ENCODE measurements around the gene GALNT5.

The GALNT5 gene

DNA sequence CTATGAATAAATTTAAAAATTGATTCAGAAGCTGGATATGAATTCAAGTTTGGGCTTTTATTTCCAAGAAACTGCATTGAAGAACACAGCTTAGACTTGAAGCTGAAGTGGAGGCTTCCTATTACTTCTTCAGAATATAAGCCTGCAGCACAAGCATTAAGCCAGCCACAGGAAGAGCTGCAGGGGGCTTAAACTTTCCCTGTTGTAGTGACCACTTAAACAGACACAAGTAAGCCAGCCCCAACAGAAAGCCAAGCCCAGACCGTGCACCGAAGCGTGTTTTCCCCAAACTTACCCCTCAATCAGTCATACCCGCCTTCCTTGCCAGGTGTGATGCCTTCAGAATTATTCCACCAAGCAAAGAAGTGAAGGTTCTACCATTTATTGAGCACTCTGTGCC is 39.5 kb downstream of the GALNT5 start:
- DNase-seq = no peak

- no peak for DNase-seq
These were observed 43.8 kb downstream of the GALNT5 start for GRCh38 chr2:157301307-157301706.

DNA sequence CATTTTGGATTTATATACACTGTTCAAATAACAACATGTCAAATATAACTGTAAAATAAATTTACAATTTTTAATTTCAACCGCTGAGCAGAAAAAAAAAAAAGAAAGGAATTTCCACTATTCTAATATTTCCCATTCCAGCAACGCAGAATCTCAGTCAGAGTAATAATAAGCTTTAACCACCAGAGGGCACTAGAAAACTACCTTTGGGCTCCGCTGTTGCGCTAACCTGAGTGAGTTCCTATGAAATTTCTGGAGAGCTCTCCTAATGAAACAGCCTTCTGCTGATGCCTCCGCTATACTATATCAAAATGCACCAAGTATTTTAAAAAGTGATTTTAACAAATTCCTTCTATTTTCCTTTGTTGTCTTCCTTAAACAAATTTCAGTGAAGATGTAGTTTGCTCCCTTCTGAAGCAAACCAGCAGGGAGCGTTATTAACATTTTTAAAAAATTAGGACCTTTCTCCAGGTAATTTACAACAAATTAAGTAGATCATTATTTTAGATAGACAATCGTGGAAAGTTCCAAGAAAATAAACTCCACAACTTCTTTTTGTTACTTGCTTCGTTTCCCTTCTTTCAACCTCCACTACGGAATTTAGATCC is 45.1 kb downstream of the GALNT5 start:
- DNase-seq = peak; percentile 74

- no peak for DNase-seq
These were observed 46.1 kb downstream of the GALNT5 start for GRCh38 chr2:157303612-157304011.

DNA sequence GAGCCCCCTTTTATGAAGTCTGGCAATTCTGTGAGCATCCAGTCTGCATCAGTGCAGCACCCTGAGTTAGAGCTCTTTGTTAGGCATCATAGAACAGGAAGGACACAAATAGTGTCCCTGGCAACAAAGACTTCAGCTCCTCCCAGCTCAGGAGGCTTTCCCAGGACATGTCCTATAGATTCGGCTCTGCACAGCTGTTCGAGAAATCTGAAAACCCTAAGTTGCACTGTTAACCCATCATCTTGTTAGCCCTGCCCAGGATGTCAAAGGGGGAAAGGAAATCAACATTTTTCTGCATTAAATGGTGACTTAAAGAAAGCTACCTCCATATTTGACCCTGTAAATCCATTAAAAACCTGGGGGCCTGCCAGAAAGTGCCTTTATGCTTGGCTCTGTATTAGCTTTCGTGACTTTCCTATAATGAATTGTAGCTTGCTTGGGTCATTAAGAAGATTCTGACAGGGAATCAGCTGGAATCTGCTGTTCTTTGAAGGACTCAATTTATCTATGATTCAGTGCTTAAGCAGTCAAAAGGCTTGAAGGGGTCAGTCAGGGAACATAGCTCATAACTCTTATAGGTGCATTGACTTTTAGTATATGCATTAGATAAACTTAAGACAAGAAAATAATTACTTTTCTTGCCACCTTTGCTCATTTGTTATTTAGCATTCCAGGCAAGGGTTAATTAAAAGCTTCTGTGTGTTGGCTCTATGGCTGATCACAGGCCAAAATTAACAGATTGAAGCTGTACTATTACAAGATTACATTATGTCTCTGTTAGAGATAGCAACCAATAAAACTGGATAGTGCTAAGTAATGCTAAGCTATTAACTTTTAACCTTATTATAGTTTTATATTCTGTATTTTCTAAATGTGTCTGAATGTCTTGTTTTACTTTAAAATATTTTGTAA is 47.6 kb downstream of the GALNT5 start:
- DNase-seq = peak; percentile 35

DNA sequence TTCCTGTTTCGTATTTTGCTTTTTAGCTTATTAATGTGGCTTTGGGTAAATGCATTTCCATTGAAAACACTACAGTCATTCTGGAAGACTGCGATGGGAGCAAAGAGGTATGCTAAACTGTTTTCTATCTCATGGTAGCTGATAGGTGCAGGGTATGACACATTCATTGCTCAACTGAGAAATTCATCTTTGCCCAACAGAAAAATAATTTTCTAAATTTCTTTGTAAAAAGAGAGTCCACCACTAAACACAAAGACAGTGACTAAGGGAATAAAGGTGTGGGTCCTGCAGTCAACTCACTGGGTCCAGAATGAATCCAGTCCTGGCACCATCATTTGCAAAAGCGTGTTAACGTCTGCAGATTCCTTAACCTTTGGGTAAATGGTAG is 48.2 kb downstream of the GALNT5 start:
- no peak for DNase-seq

- DNase-seq = peak; percentile 59
These were observed 49.5 kb downstream of the GALNT5 start for GRCh38 chr2:157307021-157307420.

DNA sequence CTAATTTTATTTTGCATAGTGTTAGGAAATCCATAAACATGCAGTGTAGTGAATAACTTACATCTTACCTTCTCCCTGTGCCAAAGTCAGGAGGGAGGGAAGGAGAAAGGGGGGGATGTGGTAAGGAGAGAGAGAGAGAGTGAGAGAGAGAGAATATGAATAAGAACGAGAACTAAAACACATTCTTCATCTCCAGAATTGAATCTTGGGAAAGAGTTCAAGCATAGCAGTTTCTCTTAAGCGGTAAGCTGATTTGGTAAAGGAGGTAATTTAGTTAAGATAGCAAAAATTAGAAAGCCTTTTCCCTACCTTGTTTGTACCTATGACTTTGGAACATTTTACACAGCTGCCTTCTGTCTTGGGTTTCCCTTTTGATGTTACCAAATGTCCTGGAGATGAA is 52.4 kb downstream of the GALNT5 start:
- DNase-seq = peak; percentile 51

DNA sequence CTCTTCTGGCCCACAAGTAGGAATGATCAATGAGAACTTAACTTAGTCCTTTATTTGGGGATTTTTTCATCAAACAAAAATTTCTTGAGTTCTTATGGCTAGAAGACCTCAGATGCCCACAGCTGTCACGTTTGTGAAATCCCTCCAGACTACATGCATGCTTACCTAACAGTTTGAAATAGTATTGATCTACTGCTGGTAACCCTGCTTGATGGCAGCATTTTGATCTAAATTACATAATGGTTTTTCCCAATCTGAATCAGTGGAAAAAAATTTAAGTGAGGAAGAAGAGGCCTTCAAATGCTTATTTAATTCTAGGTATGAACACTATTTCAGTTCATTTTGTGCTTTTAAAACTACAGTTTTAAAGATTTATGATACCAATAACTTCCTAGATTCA is 54.2 kb downstream of the GALNT5 start:
- DNase-seq = no peak

- peak; percentile 68 for DNase-seq
These were observed 55.5 kb downstream of the GALNT5 start for GRCh38 chr2:157312866-157313486.

GRCh38 chr2:157315901-157316300 is 58.4 kb downstream of the GALNT5 start:
- no peak for DNase-seq

DNA sequence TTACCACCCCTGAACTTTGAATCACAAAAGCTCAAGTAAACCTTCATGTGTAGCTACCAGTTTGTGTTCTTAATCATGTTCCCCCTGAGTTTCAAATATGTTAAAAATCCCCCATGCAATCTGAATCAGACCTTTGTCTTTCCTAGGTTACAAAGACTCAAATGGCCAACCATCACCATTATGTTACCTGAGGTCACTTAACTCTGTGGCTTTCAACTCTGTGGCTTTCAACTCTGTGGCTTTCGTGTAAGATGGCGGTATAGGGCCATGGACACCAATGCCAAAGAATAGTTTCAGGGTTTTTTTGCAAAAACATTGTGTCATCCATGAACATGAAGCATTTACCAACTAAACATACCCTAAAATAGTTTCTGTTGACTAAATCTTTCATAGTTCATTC is 61.4 kb downstream of the GALNT5 start:
- DNase-seq = no peak

- no peak for DNase-seq
These were observed 62.3 kb downstream of the GALNT5 start for GRCh38 chr2:157319795-157320194.

- no peak for DNase-seq
These were observed 62.9 kb downstream of the GALNT5 start for GRCh38 chr2:157320409-157320808.

DNA sequence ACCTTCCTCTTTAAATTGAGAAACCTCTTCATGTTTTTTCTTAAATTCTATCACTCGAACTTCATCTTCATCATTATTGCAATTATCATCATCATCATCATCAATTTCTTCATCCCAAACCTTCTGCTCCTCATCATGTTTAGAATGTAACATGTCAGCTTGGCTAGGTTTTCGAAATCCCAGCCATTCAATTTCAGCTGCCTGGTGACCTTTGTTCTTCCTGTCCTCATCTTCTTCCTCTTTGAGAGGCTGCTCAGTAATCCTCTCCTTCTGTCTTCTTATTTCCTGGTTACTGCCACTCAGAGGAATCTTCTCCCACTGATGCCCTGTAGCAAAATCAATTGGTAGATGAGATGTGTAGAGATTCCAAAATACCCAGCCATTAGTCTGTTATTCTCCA is 64.0 kb downstream of the GALNT5 start:
- no peak for DNase-seq

- no peak for DNase-seq
These were observed 64.9 kb downstream of the GALNT5 start for GRCh38 chr2:157322432-157322831.

DNA sequence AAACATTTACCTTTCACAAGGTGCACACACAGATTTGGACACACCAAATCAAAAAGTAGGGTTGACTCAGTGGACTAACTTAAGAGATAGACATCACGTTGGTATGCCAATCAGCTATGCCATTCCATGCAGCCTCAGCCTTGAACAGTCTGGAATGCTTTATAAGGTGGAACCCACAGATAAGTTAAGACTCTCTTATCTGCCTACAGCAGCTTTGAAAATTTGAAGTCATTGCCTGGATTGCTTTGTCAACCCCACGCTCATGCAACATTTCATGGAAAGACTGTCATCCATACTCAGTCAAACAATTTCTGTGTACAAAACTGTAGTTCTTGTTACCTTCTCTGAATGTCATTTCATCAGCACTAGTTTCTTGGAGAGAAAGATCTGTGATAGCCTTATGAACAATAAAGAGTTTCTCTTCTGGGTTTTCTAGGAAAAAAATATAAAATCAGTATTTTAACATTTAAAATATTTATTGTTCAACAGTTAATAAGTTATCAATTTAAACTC is 66.9 kb downstream of the GALNT5 start:
- no peak for DNase-seq

DNA sequence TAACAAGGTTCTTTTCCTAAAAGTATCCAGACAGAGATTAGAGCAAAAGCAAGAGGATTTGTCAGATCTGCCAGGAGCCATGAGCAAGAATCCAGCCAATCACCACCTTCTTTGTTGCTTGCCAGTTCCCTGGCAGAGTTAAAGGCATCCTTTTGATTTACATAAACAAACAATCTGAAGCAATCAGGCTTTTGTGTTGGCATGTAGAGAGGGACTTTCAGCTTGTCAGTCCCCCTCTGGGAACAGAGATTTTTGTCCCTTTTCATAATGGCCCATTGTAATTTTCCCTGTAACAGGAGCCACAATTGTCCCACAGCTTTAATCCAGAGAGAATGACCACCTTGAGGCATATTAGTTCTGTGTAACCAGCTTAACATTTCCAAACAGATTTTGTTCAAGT is 68.3 kb downstream of the GALNT5 start, which contains the start of gene ERMN:
Gene ERMN, minus strand, starts transcription at position 39 of the 400 bp plus-strand sequence. CDS start 182 bp downstream, outside the sequence.
- no peak for DNase-seq

DNA sequence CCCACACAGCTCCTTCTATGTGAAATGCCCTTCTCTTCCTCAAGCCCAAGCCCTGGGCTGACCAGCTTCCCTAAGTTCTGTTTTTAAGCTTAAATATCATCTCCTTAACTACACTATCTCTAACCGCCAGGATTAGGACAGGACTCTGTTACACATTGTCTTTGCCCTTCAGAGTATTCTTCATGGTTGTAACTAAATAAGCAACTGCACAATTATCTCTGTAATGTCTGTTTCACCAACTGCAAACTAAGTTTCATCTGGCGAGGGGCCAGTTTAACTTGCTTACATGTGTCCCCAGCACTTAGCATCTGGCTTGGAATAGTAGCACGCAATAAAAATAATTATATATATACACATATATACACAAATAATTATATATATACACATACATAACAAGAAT is 69.2 kb downstream of the GALNT5 start:
- no peak for DNase-seq

- DNase-seq = no peak
These were observed 69.7 kb downstream of the GALNT5 start for GRCh38 chr2:157327200-157327599.

GRCh38 chr2:157327621-157328500 is 70.4 kb downstream of the GALNT5 start:
- DNase-seq = peak; percentile 90

DNA sequence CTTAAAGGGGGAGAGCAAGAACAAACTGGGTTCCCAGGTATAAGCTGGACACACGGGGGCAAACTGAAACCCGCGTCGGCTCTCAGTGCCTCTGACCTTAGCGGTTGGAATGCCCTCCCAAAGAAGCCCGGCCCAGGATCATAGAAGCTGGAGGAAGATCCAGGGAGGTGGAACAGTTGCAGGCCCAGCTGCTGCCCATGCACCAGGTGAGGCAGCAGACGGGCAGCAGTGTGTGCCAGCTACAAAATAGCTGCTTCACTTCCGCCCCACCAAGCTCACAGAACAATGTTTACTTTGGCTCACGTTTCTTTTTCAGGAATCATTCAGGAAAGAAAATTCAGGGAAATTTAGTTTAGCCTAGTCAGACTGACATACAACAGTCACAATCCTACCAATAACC is 72.0 kb downstream of the GALNT5 start:
- no peak for DNase-seq
